Adipocyte (in vitro differentiated cells): ENCODE results near the gene RBM20.
"Not testable (repeated sequence)": the region's sequence is repeated elsewhere in the genome, so short reads cannot be mapped to it uniquely, and the experiment has no call there.

Experiments used
- DNase-seq: peaks from one replicate; pipeline ENCODE4 v3.0.0-alpha.2; 2015; ENCODE audit warnings: low read depth
- H3K27me3 ChIP-seq: replicated peaks from 2 replicates; pipeline ENCODE4 v1.7.0; 2013; ENCODE audit warnings: mild to moderate bottlenecking, low read length, moderate library complexity; ENCODE audit not compliant: control insufficient read depth, insufficient read depth
- H3K36me3 ChIP-seq: 2 replicates; pipeline ENCODE4 v1.7.0; 2013; ENCODE audit warnings: low read length, mild to moderate bottlenecking, moderate library complexity; ENCODE audit not compliant: control insufficient read depth, insufficient read depth, severe bottlenecking
- H3K4me1 ChIP-seq: 2 replicates; pipeline ENCODE4 v1.7.0; 2013; ENCODE audit warnings: mild to moderate bottlenecking, low read length, moderate library complexity; ENCODE audit not compliant: control insufficient read depth, insufficient read depth
- H3K4me3 ChIP-seq: 2 replicates; pipeline ENCODE4 v1.7.0; 2013; ENCODE audit warnings: mild to moderate bottlenecking, low read length, moderate library complexity
- H3K9ac ChIP-seq: 2 replicates; pipeline ENCODE4 v1.7.0; 2013; ENCODE audit warnings: mild to moderate bottlenecking, low read length, moderate library complexity
- H3K9me3 ChIP-seq: 2 replicates; pipeline ENCODE4 v1.7.0; 2013; ENCODE audit warnings: mild to moderate bottlenecking, low read length, moderate library complexity; ENCODE audit not compliant: control insufficient read depth

RBM20 gene

DNA sequence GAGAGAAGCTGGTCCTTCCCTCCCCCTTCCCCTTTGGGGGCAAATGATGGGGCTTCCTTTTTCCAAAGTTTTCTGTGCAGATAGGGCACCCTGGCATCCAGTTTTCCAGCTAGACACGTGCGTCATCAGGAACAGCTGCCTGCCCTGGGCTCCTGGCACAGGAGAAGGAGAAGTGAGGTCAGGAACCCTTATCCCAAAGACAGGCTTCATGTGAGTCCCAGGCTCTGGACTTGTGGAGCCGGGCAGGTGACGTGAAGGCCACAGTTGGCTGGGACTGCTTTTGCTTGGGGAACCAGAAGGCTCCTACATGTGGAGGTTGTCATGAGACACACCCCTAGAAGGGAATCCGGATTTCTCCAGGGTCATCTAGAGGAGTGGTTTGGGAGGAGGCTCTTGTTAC is 66.5 kb downstream of the RBM20 start:
- no peak overlapping the region for H3K9ac ChIP-seq
- peaks cover 23% of the 10 kb centered on the region for H3K27me3 ChIP-seq

DNA sequence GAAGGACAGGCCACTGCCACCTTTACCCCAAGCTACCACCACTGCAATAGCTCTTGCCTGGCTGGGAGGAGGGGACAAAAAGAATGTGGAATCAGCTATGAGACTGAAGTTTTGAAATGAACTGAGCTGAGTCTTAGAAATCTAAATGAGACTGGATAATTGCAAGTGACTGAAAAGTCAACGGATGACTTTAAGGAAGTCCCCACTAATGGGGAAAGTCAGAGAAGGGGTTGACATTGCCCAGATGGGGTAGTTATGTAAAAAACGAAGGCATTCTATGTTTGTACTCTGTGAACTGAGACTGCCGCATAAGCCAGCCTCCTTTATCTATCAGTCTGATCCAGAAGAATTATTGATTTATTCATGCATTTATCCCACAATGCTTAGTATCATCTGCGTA is 67.2 kb downstream of the RBM20 start:
- H3K4me1 ChIP-seq: peaks cover 7% of the 10 kb centered on the region
- peaks cover 23% of the 10 kb centered on the region for H3K27me3 ChIP-seq
- no peaks in the 10 kb centered on the region for H3K36me3 ChIP-seq
- no peak overlapping the region for H3K4me3 ChIP-seq
- DNase-seq: no peak
- H3K9me3 ChIP-seq: no peaks in the 10 kb centered on the region
- no peak overlapping the region for H3K9ac ChIP-seq

More for the DNA sequence above, 66.5 kb downstream of the RBM20 start:
- Histone ChIP-seq H3K9me3 (no peaks in the 10 kb centered on the region), H3K4me3 (no peak overlapping the region), H3K36me3 (no peaks in the 10 kb centered on the region), H3K4me1 (peaks cover 11% of the 10 kb centered on the region)
- DNase-seq: no peak

- peaks cover 15% of the 10 kb centered on the region for H3K4me1 ChIP-seq
Measured at GRCh38 chr10:110714356-110714755, 70.2 kb downstream of the RBM20 start.

DNA sequence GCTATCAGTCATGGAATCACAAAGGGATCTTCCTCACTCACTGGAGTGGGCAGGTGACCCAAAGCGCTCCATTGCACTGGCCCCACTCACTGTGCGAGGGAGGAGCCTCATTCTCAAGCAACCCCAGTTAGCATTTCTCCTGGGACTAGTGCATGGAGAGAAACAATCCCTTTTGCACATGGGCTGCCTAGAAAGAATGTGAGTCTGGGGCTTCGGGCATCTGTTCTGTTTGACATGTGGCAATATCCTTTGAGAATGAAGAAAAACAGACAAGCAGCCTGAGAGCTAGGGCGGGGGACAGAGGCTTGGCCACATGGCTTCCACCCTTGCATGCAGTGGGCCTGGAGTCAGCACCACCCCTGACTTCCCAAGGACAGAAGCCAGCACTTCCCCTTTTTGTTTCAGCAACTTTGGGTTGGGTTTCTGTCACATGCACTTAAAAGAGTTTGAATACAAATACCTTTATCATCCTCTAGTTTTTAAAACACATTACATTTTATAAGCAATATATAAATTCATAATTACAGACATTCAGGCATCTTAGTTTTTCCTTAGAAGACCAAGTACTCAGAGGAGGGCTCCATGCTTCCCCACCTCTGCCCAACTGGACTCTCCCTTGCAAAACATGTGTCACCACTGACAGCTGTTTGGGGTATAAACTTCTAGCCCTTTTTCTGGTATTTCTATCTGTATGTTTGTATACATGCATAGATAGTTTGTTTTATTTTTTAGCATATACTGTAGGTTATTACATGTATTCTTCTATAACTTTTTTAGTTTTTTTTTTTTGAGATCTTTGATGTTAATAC is 73.8 kb downstream of the RBM20 start:
- Histone ChIP-seq H3K27me3 (peaks cover 44% of the 10 kb centered on the region), H3K9me3 (peaks cover 5% of the 10 kb centered on the region), H3K4me3 (no peak overlapping the region), H3K36me3 (no peaks in the 10 kb centered on the region), H3K9ac (no peak overlapping the region), H3K4me1 (peaks cover 15% of the 10 kb centered on the region)
- DNase-seq: no peak

More at GRCh38 chr10:110714356-110714755, 70.2 kb downstream of the RBM20 start:
- DNase-seq: no peak
- H3K9me3 ChIP-seq: no peaks in the 10 kb centered on the region
- peaks cover 23% of the 10 kb centered on the region for H3K27me3 ChIP-seq
- no peak overlapping the region for H3K4me3 ChIP-seq
- H3K9ac ChIP-seq: no peak overlapping the region
- no peaks in the 10 kb centered on the region for H3K36me3 ChIP-seq

- peaks cover 24% of the 10 kb centered on the region for H3K4me1 ChIP-seq
Measured at GRCh38 chr10:110721406-110722038, 77.4 kb downstream of the RBM20 start.

DNA sequence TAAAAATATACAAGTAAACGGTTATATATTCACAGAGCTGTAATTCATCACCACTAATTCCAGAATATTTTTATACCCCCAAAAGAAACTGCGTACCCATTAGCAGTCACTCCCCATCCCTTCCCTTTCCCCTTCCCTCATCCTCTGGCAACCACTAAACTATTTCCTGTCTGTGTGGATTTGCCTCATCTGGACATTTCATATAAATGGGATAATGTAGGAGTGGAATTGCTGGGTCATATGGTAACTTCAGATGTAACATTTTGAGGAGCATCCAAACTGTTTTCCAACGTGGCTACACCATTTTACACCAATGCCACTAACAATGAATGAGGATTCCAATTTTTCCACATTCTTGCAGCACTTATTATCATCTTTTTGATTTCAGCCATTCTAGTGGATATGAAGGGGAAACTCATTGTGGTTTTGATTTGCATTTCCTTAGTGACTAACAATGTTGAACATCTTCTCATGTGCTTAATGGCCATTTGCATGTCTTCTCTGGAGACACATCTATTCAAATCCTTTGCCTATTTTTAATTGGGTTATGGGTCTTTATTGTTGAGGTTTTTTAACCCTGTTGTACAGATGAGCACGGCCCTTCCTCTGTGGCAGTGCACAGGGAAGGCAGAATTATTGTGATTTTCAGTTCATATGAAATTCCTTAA is 79.2 kb downstream of the RBM20 start:
- Histone ChIP-seq H3K27me3 (peaks cover 25% of the 10 kb centered on the region), H3K36me3 (no peaks in the 10 kb centered on the region), H3K4me3 (no peak overlapping the region), H3K4me1 (peaks cover 10% of the 10 kb centered on the region), H3K9ac (no peak overlapping the region), H3K9me3 (peaks cover 8% of the 10 kb centered on the region)
- DNase-seq: no peak

More at GRCh38 chr10:110721406-110722038, 77.4 kb downstream of the RBM20 start:
- no peak for DNase-seq
- no peaks in the 10 kb centered on the region for H3K36me3 ChIP-seq
- H3K9ac ChIP-seq: no peak overlapping the region
- peaks cover 8% of the 10 kb centered on the region for H3K9me3 ChIP-seq
- no peak overlapping the region for H3K4me3 ChIP-seq
- peaks cover 25% of the 10 kb centered on the region for H3K27me3 ChIP-seq

GRCh38 chr10:110724116-110724921 is 80.2 kb downstream of the RBM20 start:
- Histone ChIP-seq H3K27me3 (peaks cover 28% of the 10 kb centered on the region), H3K9ac (no peak overlapping the region), H3K9me3 (peaks cover 8% of the 10 kb centered on the region), H3K36me3 (no peaks in the 10 kb centered on the region), H3K4me1 (peaks cover 9% of the 10 kb centered on the region), H3K4me3 (no peak overlapping the region)
- no peak for DNase-seq

DNA sequence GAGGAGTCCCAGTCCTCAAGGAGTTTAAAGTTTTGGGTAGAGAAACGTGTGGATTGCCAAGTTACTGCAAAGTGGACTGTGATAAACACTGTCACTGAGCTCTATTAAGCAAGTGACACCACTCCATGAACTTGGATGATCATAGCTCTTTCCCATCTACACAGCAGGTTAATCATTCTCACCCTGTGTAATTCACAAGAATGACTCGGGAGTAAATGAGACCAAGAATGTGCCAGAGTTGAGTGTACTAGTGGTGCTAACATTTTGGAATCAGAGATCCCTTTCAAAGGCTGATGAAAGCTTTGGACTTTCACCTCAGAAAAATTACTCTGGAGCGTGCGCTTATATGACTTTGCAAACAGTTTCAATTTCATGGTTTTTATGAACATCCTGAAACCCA is 80.8 kb downstream of the RBM20 start:
- DNase-seq: no peak
- Histone ChIP-seq H3K9me3 (peaks cover 6% of the 10 kb centered on the region), H3K9ac (no peak overlapping the region), H3K4me1 (peaks cover 9% of the 10 kb centered on the region), H3K36me3 (no peaks in the 10 kb centered on the region), H3K4me3 (no peak overlapping the region), H3K27me3 (peaks cover 28% of the 10 kb centered on the region)

- peaks cover 9% of the 10 kb centered on the region for H3K4me1 ChIP-seq
- H3K4me3 ChIP-seq: no peak overlapping the region
- peaks cover 30% of the 10 kb centered on the region for H3K27me3 ChIP-seq
- H3K36me3 ChIP-seq: no peaks in the 10 kb centered on the region
- no peak overlapping the region for H3K9ac ChIP-seq
- peaks cover 3% of the 10 kb centered on the region for H3K9me3 ChIP-seq
- peak; percentile 13 for DNase-seq
Measured at GRCh38 chr10:110725801-110726630, 81.9 kb downstream of the RBM20 start.

GRCh38 chr10:110727785-110728184 is 83.6 kb downstream of the RBM20 start:
- not testable (repeated sequence) for H3K4me1 ChIP-seq, H3K9ac ChIP-seq, H3K9me3 ChIP-seq, H3K36me3 ChIP-seq, H3K4me3 ChIP-seq, DNase-seq
- H3K27me3 ChIP-seq: peaks cover 33% of the 10 kb centered on the region
